ENCODE data around the gene TMED6.
"Not testable (repeated sequence)": the region's sequence is repeated elsewhere in the genome, so short reads cannot be mapped to it uniquely, and the experiment has no call there.

Gene TMED6

GRCh38 chr16:69301861-69302260 lies 49.7 kb downstream of the TMED6 start:
- POLR2A ChIA-PET (ENCODE audit: low non-redundant PET), result no interaction called here
- H3K27ac ChIP-seq, result no peak overlapping the region
- CTCF ChIA-PET, result no interaction called here
- DNase-seq (ENCODE audit: low spot score), result no peak
- TF ChIP-seq CTCF (conservative IDR thresholded peaks at IDR 0.05; ENCODE audit: low read depth), result no peak

- H3K27ac ChIP-seq, result no peak overlapping the region
- DNase-seq (ENCODE audit: low spot score), result no peak
- ChIA-PET POLR2A (ENCODE audit: low non-redundant PET) (no interaction called here), CTCF (interaction anchor here (0.5 to 0.6 kb wide), 2 partner anchors 58 to 1138 kb away, joined by 3 read pairs; no protein-coding TSS in a partner anchor)
- TF ChIP-seq CTCF (conservative IDR thresholded peaks at IDR 0.05; ENCODE audit: low read depth), result no peak
These were observed 50.4 kb downstream of the TMED6 start for GRCh38 chr16:69301187-69301586.

GRCh38 chr16:69298261-69298660 lies 53.3 kb downstream of the TMED6 start:
- TF ChIP-seq CTCF (conservative IDR thresholded peaks at IDR 0.05; ENCODE audit: low read depth), result no peak
- DNase-seq (ENCODE audit: low spot score), result no peak
- no peak overlapping the region for H3K27ac ChIP-seq
- POLR2A ChIA-PET (ENCODE audit: low non-redundant PET), result no interaction called here
- CTCF ChIA-PET, result no interaction called here

- POLR2A ChIA-PET (ENCODE audit: low non-redundant PET); CTCF ChIA-PET; H3K27ac ChIP-seq; DNase-seq (ENCODE audit: low spot score): not testable (repeated sequence)
These were observed 54.8 kb downstream of the TMED6 start for GRCh38 chr16:69296771-69297170.

- ChIA-PET CTCF (interaction anchor here (0.7 kb wide), 1 partner anchor 672 kb away, joined by 3 read pairs; no protein-coding TSS in a partner anchor), POLR2A (ENCODE audit: low non-redundant PET) (no interaction called here)
- peak overlapping the region; percentile 18; the same call in 1 of the 2 replicates for H3K27ac ChIP-seq
- no peak for DNase-seq (ENCODE audit: low spot score)
- TF ChIP-seq CTCF (conservative IDR thresholded peaks at IDR 0.05; ENCODE audit: low read depth), result no peak
These were observed 57.5 kb downstream of the TMED6 start for GRCh38 chr16:69294051-69294450.

GRCh38 chr16:69293401-69293800 lies 58.2 kb downstream of the TMED6 start:
- no peak overlapping the region for H3K27ac ChIP-seq
- ChIA-PET CTCF (no interaction called here), POLR2A (ENCODE audit: low non-redundant PET) (no interaction called here)
- no peak for DNase-seq (ENCODE audit: low spot score)
- no peak for TF ChIP-seq CTCF (conservative IDR thresholded peaks at IDR 0.05; ENCODE audit: low read depth)

Data from RWPE1 (cell line).